Lower leg skin (tissue), 4 donors: Measurements from ENCODE around the gene GRN. TPM values are rescaled to one million over a fixed set of nuclear protein-coding genes. Genes with fewer than 3 reads are reported as not detected.

Experiments used
- DNase-seq, 2 donors: peaks; one replicate each; pipeline ENCODE4 v3.0.0-alpha.2; 2019; ENCODE audit warnings: low spot score in 2 of 2
- H3K4me3 ChIP-seq: fragments of 200-600 bp; sonication (generic); 2 replicates; pipeline ENCODE4 v1.5.1; 2017; ENCODE audit warnings: mild to moderate bottlenecking, low read depth; ENCODE audit not compliant: poor library complexity, severe bottlenecking
- POLR2A ChIP-seq, 2 donors: fragments of 450-650 bp; IDR thresholded peaks; one replicate each; pipeline ENCODE4 v1.6.1; 2016 to 2017; ENCODE audit warnings: antibody characterized with exemption in 2 of 2, mild to moderate bottlenecking in 1 of 2, moderate library complexity in 1 of 2
- WGBS, 2 donors: methylation state at CpG; one replicate each; pipeline ENCODE4 v1.1.5; 2018; 5-methylcytosine and 5-hydroxymethylcytosine counted together
- intact Hi-C: fragments of 100-400 bp; cut with DNase I; formaldehyde crosslinking; loops from one replicate; pipeline ENCODE4 v1.15.0; 2023; ENCODE audit warnings: low total_unique reads
- total RNA-seq, 4 donors: library from RNA; depleted of rRNA; stranded (reverse); fragments of >200 nt; gene quantifications; one replicate each; pipeline ENCODE4 v1.1.0, GENCODE V29; 2016
- TF ChIP-seq, protein P1 (sequence below), 3 donors: fragments of 450-650 bp; IDR thresholded peaks; one replicate each; pipeline ENCODE4 v1.5.1; 2016; ENCODE audit warnings: antibody characterized with exemption in 3 of 3, mild to moderate bottlenecking in 3 of 3, moderate library complexity in 2 of 3

Gene GRN
- total RNA-seq, 4 donors from 2014 or later = 272 to 295 (median 283) TPM

DNA sequence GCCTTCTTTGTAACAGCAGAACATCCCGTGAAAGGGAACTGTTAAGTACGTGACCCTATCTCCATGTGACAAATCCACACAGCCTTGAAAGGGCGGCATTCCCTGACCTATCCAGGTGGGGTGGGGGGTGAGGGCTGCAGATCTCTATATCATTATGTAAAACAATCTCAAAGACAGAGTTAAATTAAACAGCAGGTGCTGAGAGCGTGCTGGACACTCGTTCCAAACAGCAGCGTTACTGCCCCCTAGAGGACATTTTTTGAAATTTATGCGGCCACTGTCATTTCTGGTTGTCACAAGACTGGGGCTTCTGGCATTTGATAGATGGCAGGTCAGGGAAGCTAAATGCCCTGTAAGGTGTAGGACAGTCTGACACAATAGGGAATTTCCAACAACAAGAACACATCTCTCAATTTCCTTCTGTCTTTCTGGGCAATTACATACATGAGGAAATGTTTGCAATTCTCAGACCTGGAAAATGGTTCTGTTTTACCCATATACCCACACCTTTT, 13.8 kb upstream of the GRN start:
- intact Hi-C loops = no loop called here
- WGBS, 2 donors = 2 to 3% methylated on average over 7 of the region's 7 CpGs
- no peak overlapping the region for H3K4me3 ChIP-seq
- peak; percentile 79 to 91 for DNase-seq
- TF ChIP-seq POLR2A (IDR thresholded peaks at IDR 0.05) = no peak
- TF ChIP-seq, protein P1, sequence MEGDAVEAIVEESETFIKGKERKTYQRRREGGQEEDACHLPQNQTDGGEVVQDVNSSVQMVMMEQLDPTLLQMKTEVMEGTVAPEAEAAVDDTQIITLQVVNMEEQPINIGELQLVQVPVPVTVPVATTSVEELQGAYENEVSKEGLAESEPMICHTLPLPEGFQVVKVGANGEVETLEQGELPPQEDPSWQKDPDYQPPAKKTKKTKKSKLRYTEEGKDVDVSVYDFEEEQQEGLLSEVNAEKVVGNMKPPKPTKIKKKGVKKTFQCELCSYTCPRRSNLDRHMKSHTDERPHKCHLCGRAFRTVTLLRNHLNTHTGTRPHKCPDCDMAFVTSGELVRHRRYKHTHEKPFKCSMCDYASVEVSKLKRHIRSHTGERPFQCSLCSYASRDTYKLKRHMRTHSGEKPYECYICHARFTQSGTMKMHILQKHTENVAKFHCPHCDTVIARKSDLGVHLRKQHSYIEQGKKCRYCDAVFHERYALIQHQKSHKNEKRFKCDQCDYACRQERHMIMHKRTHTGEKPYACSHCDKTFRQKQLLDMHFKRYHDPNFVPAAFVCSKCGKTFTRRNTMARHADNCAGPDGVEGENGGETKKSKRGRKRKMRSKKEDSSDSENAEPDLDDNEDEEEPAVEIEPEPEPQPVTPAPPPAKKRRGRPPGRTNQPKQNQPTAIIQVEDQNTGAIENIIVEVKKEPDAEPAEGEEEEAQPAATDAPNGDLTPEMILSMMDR (IDR thresholded peaks at IDR 0.05) = no peak

DNA sequence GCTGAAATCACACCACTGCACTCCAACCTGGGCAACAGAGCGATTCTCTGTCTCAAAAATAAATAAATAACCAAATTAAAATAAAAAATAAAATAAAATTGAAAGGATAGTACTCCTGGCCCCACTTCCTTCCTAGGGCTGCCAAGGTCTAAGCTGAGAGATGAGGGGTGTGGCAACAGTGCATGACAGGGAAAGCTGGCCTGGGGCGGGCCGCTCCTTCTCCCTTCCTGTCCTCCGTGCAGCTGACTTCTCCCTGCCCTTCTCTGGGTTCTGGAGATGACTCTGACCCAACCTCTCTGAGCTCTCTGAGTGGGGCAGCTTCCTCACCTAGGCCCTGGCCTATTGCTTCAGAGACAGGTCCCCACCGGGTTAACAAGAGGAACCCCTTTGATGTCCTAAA, 11.7 kb upstream of the GRN start:
- TF ChIP-seq, protein P1 (IDR thresholded peaks at IDR 0.05) = no peak
- TF ChIP-seq POLR2A (IDR thresholded peaks at IDR 0.05) = no peak
- H3K4me3 ChIP-seq = no peak overlapping the region
- 40 to 43% methylated on average over 5 of the region's 5 CpGs for WGBS, 2 donors
- DNase-seq = no peak
- intact Hi-C loops = no loop called here

DNA sequence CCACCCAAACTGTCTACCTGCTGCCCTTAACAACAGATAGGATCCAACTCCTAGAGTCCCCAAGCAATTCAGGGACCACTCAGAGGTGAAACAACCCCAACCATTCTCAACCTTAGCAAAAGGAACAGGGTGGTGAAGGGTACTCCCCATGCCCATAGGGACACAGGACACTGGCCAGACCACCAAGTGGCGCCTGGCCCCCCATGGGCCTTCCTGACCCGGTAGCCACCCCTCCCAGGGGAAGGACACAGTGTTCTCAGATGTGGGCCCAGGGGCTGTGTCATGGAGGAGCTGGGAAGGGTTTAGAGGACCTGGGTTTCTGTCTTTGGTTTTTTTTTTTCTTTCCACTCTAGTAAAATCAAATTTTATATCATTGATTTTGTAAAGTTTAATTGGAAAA, 10.8 kb upstream of the GRN start:
- intact Hi-C loops = no loop called here
- WGBS, 2 donors = 54 to 66% methylated on average over 2 of the region's 2 CpGs
- no peak for DNase-seq
- TF ChIP-seq, protein P1 (IDR thresholded peaks at IDR 0.05) = no peak
- no peak for TF ChIP-seq POLR2A (IDR thresholded peaks at IDR 0.05)
- H3K4me3 ChIP-seq = no peak overlapping the region

DNA sequence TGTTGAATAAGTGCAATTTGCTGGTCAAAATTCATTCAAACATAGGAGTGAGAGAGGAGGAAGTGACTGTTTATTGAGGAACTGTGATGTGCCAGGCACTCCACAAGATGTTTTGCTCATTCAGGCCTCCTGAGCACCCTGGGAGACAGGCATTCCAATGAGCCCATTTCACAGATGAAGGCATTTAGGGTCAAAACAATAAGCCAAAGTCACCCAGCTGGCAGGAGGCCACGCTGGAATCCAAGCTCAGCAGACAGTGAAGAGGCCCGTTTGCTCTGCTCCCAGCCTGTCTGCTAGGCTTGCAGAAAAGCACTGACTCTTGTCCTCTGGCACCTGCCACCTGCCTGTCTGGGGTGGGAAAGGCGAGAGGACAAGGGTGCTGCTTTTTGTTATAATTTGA, 10.4 kb upstream of the GRN start:
- no peak overlapping the region for H3K4me3 ChIP-seq
- DNase-seq = no peak
- TF ChIP-seq, protein P1 (IDR thresholded peaks at IDR 0.05) = no peak
- TF ChIP-seq POLR2A (IDR thresholded peaks at IDR 0.05) = no peak
- WGBS, 2 donors = 54 to 66% methylated on average over 3 of the region's 3 CpGs
- intact Hi-C loops = no loop called here

DNA sequence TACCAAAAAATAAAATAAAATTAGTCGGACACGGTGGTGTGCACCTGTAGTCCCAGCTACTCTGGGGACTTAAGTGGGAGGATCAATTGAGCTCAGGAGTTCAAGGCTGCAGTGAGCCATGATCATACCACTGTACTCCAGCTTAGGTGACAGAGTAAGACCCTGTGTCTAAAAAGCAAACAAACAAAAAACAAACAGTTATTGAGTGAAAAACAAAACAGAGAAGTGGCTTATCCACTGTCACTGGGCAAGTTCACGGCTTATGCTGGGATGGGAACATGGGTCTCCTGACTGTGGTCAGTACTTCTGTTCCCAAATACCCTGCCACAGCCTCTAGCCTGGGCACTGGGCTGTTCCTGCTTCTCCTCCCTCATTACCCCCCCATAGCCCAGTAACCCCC, 9.5 kb upstream of the GRN start:
- intact Hi-C loops = no loop called here
- TF ChIP-seq, protein P1 (IDR thresholded peaks at IDR 0.05) = no peak
- TF ChIP-seq POLR2A (IDR thresholded peaks at IDR 0.05) = no peak
- WGBS, 2 donors = 79 to 83% methylated on average over 3 of the region's 3 CpGs
- DNase-seq = no peak
- H3K4me3 ChIP-seq = no peak overlapping the region

DNA sequence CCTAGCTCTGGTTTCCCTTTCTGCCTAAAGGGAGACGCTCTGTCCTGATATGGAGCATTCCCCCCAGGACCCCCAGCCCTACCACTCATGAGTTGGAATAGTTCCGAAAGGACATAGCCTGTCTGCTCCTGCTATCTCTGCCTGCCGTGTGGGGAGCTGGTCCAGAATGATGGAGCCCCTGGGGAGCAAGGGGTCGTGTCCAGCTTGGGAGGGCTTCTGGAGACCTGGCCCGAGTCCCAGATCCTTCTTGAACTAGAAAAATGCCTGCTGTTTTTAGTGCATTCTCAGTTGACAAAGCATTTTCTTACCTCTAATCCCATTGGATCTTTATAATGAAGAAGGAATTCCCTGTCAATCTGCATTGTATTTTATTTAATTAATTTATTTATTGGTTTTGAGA, 9.1 kb upstream of the GRN start:
- H3K4me3 ChIP-seq = no peak overlapping the region
- no peak for DNase-seq
- TF ChIP-seq POLR2A (IDR thresholded peaks at IDR 0.05) = no peak
- TF ChIP-seq, protein P1 (IDR thresholded peaks at IDR 0.05) = no peak
- intact Hi-C loops = no loop called here
- WGBS, 2 donors = 45 to 58% methylated on average over 5 of the region's 5 CpGs
